HepG2 (cell line): ENCODE measurements around the gene FUZ.

ENCODE experiments used
- EZH2 ChIP-seq: conservative IDR thresholded peaks from 2 replicates; pipeline ENCODE4 v1.6.1; 2012; ENCODE audit warnings: mild to moderate bottlenecking, low read depth, low read length, moderate library complexity
- HMG20B ChIP-seq: conservative IDR thresholded peaks from 2 replicates; pipeline ENCODE4 v1.6.1; 2016; ENCODE audit warnings: missing genetic modification reagents, missing compliant biosample characterization
- MXD4 ChIP-seq: IDR thresholded peaks from 2 replicates; pipeline ENCODE4 v1.6.1; 2016; ENCODE audit warnings: mild to moderate bottlenecking, missing biosample characterization, missing genetic modification reagents
- NFE2 ChIP-seq: sonication (generic); formaldehyde crosslinking; IDR thresholded peaks from 2 replicates; pipeline ENCODE4 v1.4.0; 2020; ENCODE audit warnings: missing genetic modification reagents
- SMARCE1 ChIP-seq: fragments of 450-650 bp; IDR thresholded peaks from 2 replicates; pipeline ENCODE4 v1.6.1; 2017; ENCODE audit warnings: borderline replicate concordance
- ZC3H4 ChIP-seq: sonication (generic); formaldehyde crosslinking; IDR thresholded peaks from 2 replicates; pipeline ENCODE4 v1.4.0; 2020; ENCODE audit warnings: missing genetic modification reagents, borderline replicate concordance

GRCh38 chr19:49792829-49793560, 20.1 kb downstream of the FUZ start:
- TF ChIP-seq MXD4 (CRISPR knock-in tag) (no peak), ZC3H4 (CRISPR knock-in tag) (no peak), NFE2 (CRISPR knock-in tag) (no peak), HMG20B (CRISPR knock-in tag) (no peak), EZH2 (no peak), SMARCE1 (no peak)
